H1 (cell line): ENCODE measurements around the gene TAS1R3. TPM values are rescaled to one million over a fixed set of nuclear protein-coding genes. Genes with fewer than 3 reads are reported as not detected.
A peak's percentile ranks its signal among the peaks of the same experiment; 100 is the strongest.

Experiments used
- CTCF ChIA-PET: fragments of 300-600 bp; sonication (Branson Sonifier 250); formaldehyde crosslinking; loops from one replicate; lab custom pipeline; 2021; ENCODE audit not compliant: partially characterized antibody; lab: Charles Lee
- POLR2A ChIA-PET: fragments of 300-600 bp; sonication (Branson Sonifier 250); formaldehyde crosslinking; loops from one replicate; lab custom pipeline; 2021; ENCODE audit warnings: inconsistent platforms; ENCODE audit not compliant: partially characterized antibody; lab: Charles Lee
- DNase-seq, 2 experiments: peaks; one replicate each; pipeline versions ENCODE4 v3.0.0 to v3.0.0-alpha.2; 2010 to 2022; ENCODE audit warnings: low spot score in 2 of 2, low read depth in 1 of 2, mixed read lengths in 1 of 2
- FAIRE-seq: peaks from 2 replicates; lab custom pipeline; 2011; peaks lifted over from hg19 to GRCh38; lab: Jason Lieb, UNC
- H2AFZ ChIP-seq: 2 replicates; pipeline ENCODE4 v1.8.1; 2012; ENCODE audit warnings: low read length, inconsistent platforms
- H2AK5ac ChIP-seq: 2 replicates; pipeline ENCODE4 v1.6.1; 2013; ENCODE audit warnings: low read depth, low read length
- H2BK120ac ChIP-seq: replicated peaks from 2 replicates; pipeline ENCODE3; 2013; ENCODE audit warnings: low read depth, low read length, inconsistent platforms
- H2BK12ac ChIP-seq: 2 replicates; pipeline ENCODE4 v1.6.1; 2013; ENCODE audit warnings: low read depth, low read length
- H2BK15ac ChIP-seq: 2 replicates; pipeline ENCODE4 v1.6.1; 2013; ENCODE audit warnings: low read length
- H2BK20ac ChIP-seq: 2 replicates; pipeline ENCODE4 v1.6.1; 2013; ENCODE audit warnings: low read length
- H2BK5ac ChIP-seq: 2 replicates; pipeline ENCODE4 v1.6.1; 2013; ENCODE audit warnings: low read depth, low read length
- H3K14ac ChIP-seq: 2 replicates; pipeline ENCODE4 v1.6.1; 2013; ENCODE audit warnings: inconsistent platforms; ENCODE audit not compliant: insufficient read length
- H3K18ac ChIP-seq: 2 replicates; pipeline ENCODE4 v1.6.1; 2013; ENCODE audit warnings: low read length; ENCODE audit errors: extremely low read depth
- H3K23ac ChIP-seq: 2 replicates; pipeline ENCODE4 v1.6.1; 2013; ENCODE audit warnings: inconsistent platforms; ENCODE audit not compliant: insufficient read length
- H3K23me2 ChIP-seq: 2 replicates; pipeline ENCODE4 v1.6.1; 2013; ENCODE audit warnings: low read depth, low read length
- H3K27ac ChIP-seq: 2 replicates; pipeline ENCODE4 v1.6.1; 2011; ENCODE audit warnings: low read depth, low read length, inconsistent platforms
- H3K27me3 ChIP-seq, 4 experiments: replicated peaks in 1 of 4; 1 replicate in 1 of 4; 2 replicates in 3 of 4; pipeline versions ENCODE4 v1.6.1 to v1.8.1; 2011 to 2013; ENCODE audit warnings: low read length in 3 of 4, mild to moderate bottlenecking in 3 of 4, inconsistent platforms in 2 of 4, mixed read lengths in 2 of 4, moderate library complexity in 1 of 4; ENCODE audit not compliant: control insufficient read depth in 3 of 4, insufficient read depth in 3 of 4; ENCODE audit errors: extremely low read depth in 1 of 4
- H3K36me3 ChIP-seq, 4 experiments: 2 replicates each; pipeline versions ENCODE4 v1.6.1 to v1.8.1; 2011 to 2013; ENCODE audit warnings: mild to moderate bottlenecking in 4 of 4, low read length in 3 of 4, moderate library complexity in 2 of 4, control low read depth in 1 of 4, inconsistent platforms in 1 of 4; ENCODE audit not compliant: insufficient read depth in 4 of 4, control insufficient read depth in 2 of 4
- H3K4ac ChIP-seq: replicated peaks from 2 replicates; pipeline ENCODE3; 2013; ENCODE audit warnings: low read length, low read depth, mixed read lengths, inconsistent platforms; ENCODE audit not compliant: insufficient read length
- H3K4me1 ChIP-seq, 4 experiments: replicated peaks in 1 of 4; 1 replicate in 1 of 4; 2 replicates in 3 of 4; pipeline versions ENCODE4 v1.6.1 to v1.8.1; 2011 to 2013; ENCODE audit warnings: low read length in 3 of 4, inconsistent platforms in 2 of 4, mixed read lengths in 1 of 4; ENCODE audit not compliant: insufficient read depth in 4 of 4, control insufficient read depth in 3 of 4
- H3K4me2 ChIP-seq, 2 experiments: 2 replicates each; pipeline versions ENCODE4 v1.6.1 to v1.8.1; 2011 to 2013; ENCODE audit warnings: low read depth in 2 of 2, low read length in 2 of 2, control low read depth in 1 of 2, inconsistent platforms in 1 of 2, mild to moderate bottlenecking in 1 of 2; ENCODE audit not compliant: insufficient read depth in 1 of 2
- H3K4me3 ChIP-seq, 4 experiments: fragments of 200-600, 300-600 bp in 1 of 4; sonication (generic), shearing (Covaris generic), sonication (Bioruptor Twin) in 1 of 4; 2 replicates each; pipeline versions ENCODE4 v1.5.1 to v1.8.1; 2011 to 2016; ENCODE audit warnings: low read length in 4 of 4, low read depth in 3 of 4, control low read depth in 2 of 4, inconsistent platforms in 2 of 4, mild to moderate bottlenecking in 2 of 4, mixed read lengths in 1 of 4, moderate library complexity in 1 of 4; ENCODE audit not compliant: insufficient read depth in 2 of 4; ENCODE audit errors: extremely low read depth in 1 of 4
- H3K56ac ChIP-seq: replicated peaks from 2 replicates; pipeline ENCODE3; 2013; ENCODE audit warnings: low read depth, mild to moderate bottlenecking, mixed read lengths, low read length, inconsistent platforms; ENCODE audit not compliant: insufficient read length
- H3K79me1 ChIP-seq: 2 replicates; pipeline ENCODE4 v1.6.1; 2013; ENCODE audit warnings: low read depth, low read length, control low read depth
- H3K79me2 ChIP-seq, 2 experiments: 2 replicates each; pipeline versions ENCODE4 v1.6.1 to v1.8.1; 2012 to 2013; ENCODE audit warnings: low read length in 2 of 2, mild to moderate bottlenecking in 2 of 2, inconsistent platforms in 1 of 2; ENCODE audit not compliant: insufficient read depth in 2 of 2, control insufficient read depth in 1 of 2
- H3K9ac ChIP-seq, 4 experiments: replicated peaks in 1 of 4; 1 replicate in 1 of 4; 2 replicates in 3 of 4; pipeline versions ENCODE4 v1.6.1 to v1.8.1; 2011 to 2013; ENCODE audit warnings: low read depth in 3 of 4, low read length in 3 of 4, control low read depth in 2 of 4, mild to moderate bottlenecking in 2 of 4, moderate library complexity in 2 of 4, inconsistent platforms in 1 of 4; ENCODE audit errors: extremely low read depth in 1 of 4
- H3K9me3 ChIP-seq, 2 experiments: 2 replicates each; pipeline versions ENCODE4 v1.6.1 to v1.8.1; 2012 to 2013; ENCODE audit warnings: mild to moderate bottlenecking in 2 of 2, moderate library complexity in 2 of 2, control low read depth in 1 of 2, inconsistent platforms in 1 of 2, low read depth in 1 of 2, low read length in 1 of 2, mixed read lengths in 1 of 2; ENCODE audit not compliant: insufficient read depth in 2 of 2
- H4K20me1 ChIP-seq, 2 experiments: replicated peaks in 1 of 2; 2 replicates each; pipeline versions ENCODE3 to v1.8.1; 2011 to 2013; ENCODE audit warnings: inconsistent platforms in 2 of 2, low read length in 2 of 2, mild to moderate bottlenecking in 1 of 2; ENCODE audit not compliant: insufficient read depth in 2 of 2, control insufficient read depth in 1 of 2
- H4K5ac ChIP-seq: 2 replicates; pipeline ENCODE4 v1.6.1; 2013; ENCODE audit warnings: low read length, low read depth, mixed read lengths, inconsistent platforms; ENCODE audit not compliant: insufficient read length
- H4K8ac ChIP-seq: 2 replicates; pipeline ENCODE4 v1.8.0; 2013; ENCODE audit warnings: mild to moderate bottlenecking, moderate library complexity, low read length, inconsistent platforms; ENCODE audit not compliant: insufficient read depth; ENCODE audit errors: extremely low read depth
- H4K91ac ChIP-seq: replicated peaks from 2 replicates; pipeline ENCODE3; 2013; ENCODE audit warnings: low read length, mixed read lengths, inconsistent platforms; ENCODE audit not compliant: insufficient read length
- ASH2L ChIP-seq: fragments of 200-600, 300-600 bp; sonication (generic); IDR thresholded peaks from one replicate; pipeline ENCODE4 v1.7.1; 2017; ENCODE audit warnings: low read length
- BACH1 ChIP-seq: IDR thresholded peaks from 2 replicates; pipeline ENCODE4 v1.6.1; 2012; ENCODE audit warnings: low read length, improper control_type of control experiment
- CTCF ChIP-seq, 3 experiments: IDR thresholded peaks; 1 replicate in 2 of 3; 2 replicates in 1 of 3; pipeline versions ENCODE4 v1.5.1 to v1.6.1; 2011; ENCODE audit warnings: low read length in 3 of 3, mild to moderate bottlenecking in 3 of 3, inconsistent platforms in 2 of 3, low read depth in 1 of 3, moderate library complexity in 1 of 3; ENCODE audit not compliant: insufficient read depth in 1 of 3; ENCODE audit errors: control extremely low read depth in 1 of 3
- MAFK ChIP-seq: IDR thresholded peaks from 2 replicates; pipeline ENCODE4 v1.6.1; 2012; ENCODE audit warnings: low read depth, mild to moderate bottlenecking, improper control_type of control experiment, low read length
- NRF1 ChIP-seq: IDR thresholded peaks from 2 replicates; pipeline ENCODE4 v1.6.1; 2011; ENCODE audit warnings: mild to moderate bottlenecking, low read depth, low read length, improper control_type of control experiment
- RAD21 ChIP-seq, 2 experiments: IDR thresholded peaks in 1 of 2; conservative IDR thresholded peaks in 1 of 2; 2 replicates each; pipeline ENCODE4 v1.6.1; 2011; ENCODE audit warnings: low read depth in 2 of 2, low read length in 2 of 2, improper control_type of control experiment in 1 of 2, inconsistent platforms in 1 of 2, mild to moderate bottlenecking in 1 of 2, moderate library complexity in 1 of 2
- WGBS, 2 experiments: shearing (Covaris generic) in 1 of 2; methylation state at CpG; one replicate each; pipeline versions ENCODE4 v1.1.6 to v1.1.7; 2013 to 2015; ENCODE audit warnings: low lambda C conversion rate in 2 of 2, mixed read lengths in 2 of 2, inconsistent platforms in 1 of 2, low coverage in 1 of 2, missing lambda C conversion rate in 1 of 2; ENCODE audit not compliant: insufficient replicate concordance in 2 of 2, insufficient coverage in 1 of 2, insufficient read length in 1 of 2; ENCODE audit errors: extremely low coverage in 1 of 2, missing lambda C conversion rate in 1 of 2; 5-methylcytosine and 5-hydroxymethylcytosine counted together
- polyA plus RNA-seq, 7 experiments: library from polyadenylated mRNA; depleted of rRNA in 3 of 7; stranded (reverse) in 5 of 7; unstranded in 2 of 7; fragments of >200 nt in 5 of 7; fragments of 200-250 nt in 2 of 7; gene quantifications; 1 replicate in 5 of 7; 2 replicates in 1 of 7; 4 replicates in 1 of 7; pipeline versions ENCODE4 v1.2.1 to v1.2.3, GENCODE V29; 2011 to 2013; ENCODE audit warnings: missing spikeins in 2 of 7, mixed read lengths in 2 of 7
- total RNA-seq: library from RNA; stranded (reverse); fragmentation: NEBNext Ultra II Directional; extraction: Animal tissue kit (Norgen Biotek cat#: 25700); gene quantifications from 2 replicates; pipeline ENCODE4 v1.2.1, GENCODE V29; 2021

TAS1R3 gene
- total and polyA plus RNA-seq, 2 of the 8 experiments (the other 6 are each of a cell fraction or from before 2014, with no cell fraction given), result 0.03 to 0.19 TPM

GRCh38 chr1:1305300-1306069 is 25.6 kb upstream of the TAS1R3 start:
- Histone ChIP-seq H3K14ac (no peak overlapping the region), H3K27ac (peak overlapping the region; percentile 38; the same call in 1 of the 2 replicates), H3K4me2 (peak overlapping the region; percentile 59 to 95), H3K9me3 (no peaks in the 10 kb centered on the region), H3K4me3 (no peak overlapping the region), H4K91ac (peak overlapping the region; percentile 81), H3K9ac (peak overlapping the region in 1 of 4 experiments; percentile 13; a peak in 1 of 7 replicates), H3K4ac (peak overlapping the region; percentile 37), H2AK5ac (no peak overlapping the region), H3K27me3 (peaks cover 0 to 4% (median 1%) of the 10 kb centered on the region in 4 experiments; a peak in 1 of 7 replicates), H4K20me1 (peaks cover 0 to 23% of the 10 kb centered on the region in 2 experiments), H2BK20ac (no peak overlapping the region), H2BK15ac (peak overlapping the region; percentile 61; the same call in 1 of the 2 replicates), H2BK120ac (peak overlapping the region; percentile 94), H3K79me2 (peaks cover 0 to 6% of the 10 kb centered on the region in 2 experiments; a peak in 1 of 4 replicates), H4K8ac (peak overlapping the region; percentile 96; the same call in 1 of the 2 replicates), H4K5ac (peak overlapping the region; percentile 66), H3K23ac (no peak overlapping the region), H2BK5ac (peak overlapping the region; percentile 78; the same call in 1 of the 2 replicates), H3K18ac (peak overlapping the region; percentile 78; the same call in 1 of the 2 replicates), H2AFZ (no peak overlapping the region), H3K79me1 (peaks cover 4% of the 10 kb centered on the region; the same call in 1 of the 2 replicates), H3K23me2 (peaks cover 21% of the 10 kb centered on the region; the same call in 1 of the 2 replicates), H3K36me3 (no peaks in the 10 kb centered on the region; a peak in 1 of 8 replicates), H3K56ac (no peak overlapping the region), H3K4me1 (peaks cover 0 to 40% (median 31%) of the 10 kb centered on the region in 4 experiments; a peak in 6 of 7 replicates), H2BK12ac (0 out of 2 replicates have a peak overlapping the region, but pooled peaks have one; percentile 9)
- CTCF ChIA-PET, result interaction anchor here (0.7 to 2.1 kb wide), 5 partner anchors 9 to 124 kb away, joined by 3 to 17 read pairs (median 3); no protein-coding TSS in a partner anchor
- WGBS, 2 experiments, result 55% methylated on average over 14 of the region's 25 CpGs; no CpG with 5 or more reads in 1 of the 2 experiments
- TF ChIP-seq ASH2L (no peak), MAFK (peak; percentile 17; the same call in 1 of the 2 replicates), NRF1 (no peak), CTCF (IDR thresholded peaks at IDR 0.05; ENCODE audit: control extremely low read depth in 1 of 3, insufficient read depth in 1 of 3, low read depth in 1 of 3, low read length in 3 of 3) (peak in 1 of 3 experiments; percentile 9; a peak in 1 of 4 replicates), BACH1 (peak; percentile 55; the same call in 1 of the 2 replicates), RAD21 (IDR thresholded peaks at IDR 0.05 in 1 of 2, conservative IDR thresholded peaks at IDR 0.05 in 1 of 2; ENCODE audit: low read depth in 2 of 2, low read length in 2 of 2) (0 out of 4 replicates have a peak, but pooled peaks of 1 of the 2 experiments have one; percentile 12)
- FAIRE-seq (no peak), DNase-seq (no peak)
- POLR2A ChIA-PET, result interaction anchor here (0.5 to 1.5 kb wide), 10 partner anchors 9 to 101 kb away, joined by 3 to 6 read pairs (median 3); partner anchors contain the start of gene AURKAIP1
